Prostate gland (tissue), 2 donors: ENCODE measurements around the gene TMEM14A.

Experiments used
- CTCF ChIP-seq, 4 experiments: fragments of 200-600 bp in 2 of 4; fragments of 450-650 bp in 2 of 4; sonication (generic) in 2 of 4; IDR thresholded peaks; 1 replicate in 3 of 4; 2 replicates in 1 of 4; pipeline ENCODE4 v1.5.1; 2016 to 2019; ENCODE audit warnings: antibody characterized with exemption in 4 of 4, mild to moderate bottlenecking in 2 of 4, moderate library complexity in 2 of 4
- POLR2A ChIP-seq: fragments of 450-650 bp; IDR thresholded peaks from one replicate; pipeline ENCODE4 v1.6.1; 2016; ENCODE audit warnings: antibody characterized with exemption, mild to moderate bottlenecking
- POLR2AphosphoS5 ChIP-seq: sonication (generic); formaldehyde crosslinking; IDR thresholded peaks from one replicate; pipeline ENCODE4 v1.6.1; 2017; ENCODE audit warnings: antibody characterized with exemption

GRCh38 chr6:52641826-52642225 lies 29.1 kb upstream of the TMEM14A start:
- TF ChIP-seq CTCF (IDR thresholded peaks at IDR 0.05) (no peak), POLR2A (no peak), POLR2AphosphoS5 (no peak)
